ENCODE data around the gene ZMPSTE24. TPM values are rescaled to one million over a fixed set of nuclear protein-coding genes. Genes with fewer than 3 reads are reported as not detected.
"Not testable (repeated sequence)": the region's sequence is repeated elsewhere in the genome, so short reads cannot be mapped to it uniquely, and the experiment has no call there.

Gene ZMPSTE24
- 10.2 TPM for polyA plus RNA-seq (2012; ENCODE audit: low read depth, missing spikeins)

- FAIRE-seq, result peak; percentile 95
- DNase-seq (ENCODE audit: insufficient read length, low spot score), result peak; percentile 75
- TF ChIP-seq PAX5 (IDR thresholded peaks at IDR 0.05; ENCODE audit: insufficient read depth, low read length, severe bottlenecking), result no peak
- peak; percentile 77; the same call in 1 of the 2 replicates for TF ChIP-seq TAF1 (IDR thresholded peaks at IDR 0.05; ENCODE audit: low read depth, low read length)
- peak; percentile 70 for TF ChIP-seq POU2F2 (IDR thresholded peaks at IDR 0.05; ENCODE audit: low read depth, low read length)
- TF ChIP-seq POLR2AphosphoS5 (IDR thresholded peaks at IDR 0.05; ENCODE audit: low read depth, low read length), result peak; percentile 46; the same call in 1 of the 2 replicates
- TF ChIP-seq SPI1 (IDR thresholded peaks at IDR 0.05; ENCODE audit: low read depth, low read length), result peak; percentile 8; the same call in 1 of the 2 replicates
- peak; percentile 72 for TF ChIP-seq POLR2A (IDR thresholded peaks at IDR 0.05; ENCODE audit: low read depth, low read length)
These were observed at the start of gene ZMPSTE24 for GRCh38 chr1:40257688-40258444. Gene ZMPSTE24, plus strand, starts transcription at chr1:40258236. Its CDS starts 36 bp downstream, at chr1:40258272.

- FAIRE-seq (no peak), DNase-seq (ENCODE audit: insufficient read length, low spot score) (no peak)
- TF ChIP-seq TAF1 (IDR thresholded peaks at IDR 0.05; ENCODE audit: low read depth, low read length), result no peak
- no peak for TF ChIP-seq SPI1 (IDR thresholded peaks at IDR 0.05; ENCODE audit: low read depth, low read length)
- TF ChIP-seq POLR2A (IDR thresholded peaks at IDR 0.05; ENCODE audit: low read depth, low read length), result no peak
- TF ChIP-seq POU2F2 (IDR thresholded peaks at IDR 0.05; ENCODE audit: low read depth, low read length), result no peak
- no peak for TF ChIP-seq PAX5 (IDR thresholded peaks at IDR 0.05; ENCODE audit: insufficient read depth, low read length, severe bottlenecking)
- no peak for TF ChIP-seq POLR2AphosphoS5 (IDR thresholded peaks at IDR 0.05; ENCODE audit: low read depth, low read length)
These were observed 47.4 kb upstream of the ZMPSTE24 start for GRCh38 chr1:40210511-40211204.

- TF ChIP-seq POLR2AphosphoS5 (IDR thresholded peaks at IDR 0.05; ENCODE audit: low read depth, low read length) (no peak), SPI1 (IDR thresholded peaks at IDR 0.05; ENCODE audit: low read depth, low read length) (no peak), POLR2A (IDR thresholded peaks at IDR 0.05; ENCODE audit: low read depth, low read length) (no peak), TAF1 (IDR thresholded peaks at IDR 0.05; ENCODE audit: low read depth, low read length) (no peak), POU2F2 (IDR thresholded peaks at IDR 0.05; ENCODE audit: low read depth, low read length) (no peak), PAX5 (IDR thresholded peaks at IDR 0.05; ENCODE audit: insufficient read depth, low read length, severe bottlenecking) (no peak)
- DNase-seq (ENCODE audit: insufficient read length, low spot score) (no peak), FAIRE-seq (peak; percentile 83)
These were observed 39.7 kb upstream of the ZMPSTE24 start for GRCh38 chr1:40218333-40218732.

GRCh38 chr1:40221471-40221905, 36.5 kb upstream of the ZMPSTE24 start:
- FAIRE-seq; DNase-seq (ENCODE audit: insufficient read length, low spot score): not testable (repeated sequence)

GRCh38 chr1:40221977-40222772, 35.9 kb upstream of the ZMPSTE24 start:
- DNase-seq (ENCODE audit: insufficient read length, low spot score) (no peak), FAIRE-seq (peak; percentile 64)
- TF ChIP-seq PAX5 (IDR thresholded peaks at IDR 0.05; ENCODE audit: insufficient read depth, low read length, severe bottlenecking), result no peak

GRCh38 chr1:40224040-40224439, 34.0 kb upstream of the ZMPSTE24 start:
- TF ChIP-seq PAX5 (IDR thresholded peaks at IDR 0.05; ENCODE audit: insufficient read depth, low read length, severe bottlenecking) (no peak), SPI1 (IDR thresholded peaks at IDR 0.05; ENCODE audit: low read depth, low read length) (no peak), TAF1 (IDR thresholded peaks at IDR 0.05; ENCODE audit: low read depth, low read length) (no peak), POLR2A (IDR thresholded peaks at IDR 0.05; ENCODE audit: low read depth, low read length) (no peak), POLR2AphosphoS5 (IDR thresholded peaks at IDR 0.05; ENCODE audit: low read depth, low read length) (no peak), POU2F2 (IDR thresholded peaks at IDR 0.05; ENCODE audit: low read depth, low read length) (no peak)
- DNase-seq (ENCODE audit: insufficient read length, low spot score) (no peak), FAIRE-seq (no peak)

GRCh38 chr1:40226192-40226591, 31.8 kb upstream of the ZMPSTE24 start:
- TF ChIP-seq TAF1 (IDR thresholded peaks at IDR 0.05; ENCODE audit: low read depth, low read length) (no peak), POLR2A (IDR thresholded peaks at IDR 0.05; ENCODE audit: low read depth, low read length) (no peak)
- FAIRE-seq (no peak), DNase-seq (ENCODE audit: insufficient read length, low spot score) (no peak)

- FAIRE-seq, result peak; percentile 97
- peak; percentile 20 for DNase-seq (ENCODE audit: insufficient read length, low spot score)
These were observed 25.6 kb upstream of the ZMPSTE24 start for GRCh38 chr1:40232444-40232843.

GRCh38 chr1:40239626-40240025, 18.4 kb upstream of the ZMPSTE24 start:
- FAIRE-seq, result no peak
- no peak for TF ChIP-seq POU2F2 (IDR thresholded peaks at IDR 0.05; ENCODE audit: low read depth, low read length)
- no peak for TF ChIP-seq TAF1 (IDR thresholded peaks at IDR 0.05; ENCODE audit: low read depth, low read length)
- peak; percentile 10; the same call in 1 of the 2 replicates for TF ChIP-seq POLR2A (IDR thresholded peaks at IDR 0.05; ENCODE audit: low read depth, low read length)
- 0 out of 2 replicates have a peak, but pooled peaks have one; percentile 9 for TF ChIP-seq POLR2AphosphoS5 (IDR thresholded peaks at IDR 0.05; ENCODE audit: low read depth, low read length)

More at GRCh38 chr1:40232444-40232843, 25.6 kb upstream of the ZMPSTE24 start:
- TF ChIP-seq POLR2AphosphoS5 (IDR thresholded peaks at IDR 0.05; ENCODE audit: low read depth, low read length) (no peak), SPI1 (IDR thresholded peaks at IDR 0.05; ENCODE audit: low read depth, low read length) (peak; percentile 99), PAX5 (IDR thresholded peaks at IDR 0.05; ENCODE audit: insufficient read depth, low read length, severe bottlenecking) (peak; percentile 52)

More at GRCh38 chr1:40239626-40240025, 18.4 kb upstream of the ZMPSTE24 start:
- DNase-seq (ENCODE audit: insufficient read length, low spot score), result no peak
